HAP-1 (cell line): ENCODE data around the gene PCSK6.
"Not testable (repeated sequence)": the region's sequence is repeated elsewhere in the genome, so short reads cannot be mapped to it uniquely, and the experiment has no call there.

Experiments used
- DNase-seq, 2 experiments: peaks; one replicate each; pipeline ENCODE4 v3.0.0-alpha.2; 2016 to 2020; ENCODE audit warnings: low spot score in 2 of 2
- H3K27me3 ChIP-seq: fragments of 250-450 bp; sonication (Bioruptor Pico); 2 replicates; pipeline ENCODE4 v1.5.1; 2020; ENCODE audit warnings: low read depth, mild to moderate bottlenecking, moderate library complexity
- H3K36me3 ChIP-seq: fragments of 250-450 bp; sonication (Bioruptor Pico); replicated peaks from 2 replicates; pipeline ENCODE4 v1.5.1; 2020; ENCODE audit warnings: mild to moderate bottlenecking
- H3K4me1 ChIP-seq: fragments of 250-450 bp; sonication (Bioruptor Pico); 2 replicates; pipeline ENCODE4 v1.5.1; 2020; ENCODE audit warnings: mild to moderate bottlenecking
- H3K4me3 ChIP-seq: fragments of 250-450 bp; sonication (Bioruptor Pico); 2 replicates; pipeline ENCODE4 v1.5.1; 2020; ENCODE audit warnings: mild to moderate bottlenecking, moderate library complexity
- H3K9me3 ChIP-seq: fragments of 250-450 bp; sonication (Bioruptor Pico); 2 replicates; pipeline ENCODE4 v1.5.1; 2020; ENCODE audit warnings: mild to moderate bottlenecking, moderate library complexity
- in situ Hi-C: fragments of 300-500 bp; cut with MboI; formaldehyde crosslinking; loops from 3 replicates; pipeline ENCODE4 v1.14.3; 2020; ENCODE audit warnings: low sequenced_read_pairs, inconsistent platforms, mixed read lengths

PCSK6 gene

DNA sequence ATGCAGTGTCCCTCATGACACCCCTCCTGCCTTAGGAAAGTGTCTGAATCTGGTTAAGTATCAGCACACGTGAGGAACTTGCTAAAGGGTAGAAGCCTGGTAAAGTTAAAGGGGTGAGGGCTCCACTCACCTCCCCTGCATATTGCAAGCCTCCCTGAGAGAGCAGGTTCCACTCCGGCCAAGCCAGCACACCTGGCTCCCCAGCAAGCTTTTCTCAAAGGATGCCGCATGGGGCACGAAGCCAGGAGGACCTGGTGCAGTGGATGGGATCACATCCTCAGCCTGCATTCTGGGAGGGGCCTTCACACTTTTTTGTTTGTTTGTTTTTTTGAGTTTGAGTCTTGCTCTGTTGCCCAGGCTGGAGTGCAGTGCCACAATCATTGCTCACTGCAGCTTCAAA lies 79.9 kb downstream of the PCSK6 start:
- Histone ChIP-seq H3K9me3 (no peaks in the 10 kb centered on the region), H3K27me3 (no peaks in the 10 kb centered on the region)

DNA sequence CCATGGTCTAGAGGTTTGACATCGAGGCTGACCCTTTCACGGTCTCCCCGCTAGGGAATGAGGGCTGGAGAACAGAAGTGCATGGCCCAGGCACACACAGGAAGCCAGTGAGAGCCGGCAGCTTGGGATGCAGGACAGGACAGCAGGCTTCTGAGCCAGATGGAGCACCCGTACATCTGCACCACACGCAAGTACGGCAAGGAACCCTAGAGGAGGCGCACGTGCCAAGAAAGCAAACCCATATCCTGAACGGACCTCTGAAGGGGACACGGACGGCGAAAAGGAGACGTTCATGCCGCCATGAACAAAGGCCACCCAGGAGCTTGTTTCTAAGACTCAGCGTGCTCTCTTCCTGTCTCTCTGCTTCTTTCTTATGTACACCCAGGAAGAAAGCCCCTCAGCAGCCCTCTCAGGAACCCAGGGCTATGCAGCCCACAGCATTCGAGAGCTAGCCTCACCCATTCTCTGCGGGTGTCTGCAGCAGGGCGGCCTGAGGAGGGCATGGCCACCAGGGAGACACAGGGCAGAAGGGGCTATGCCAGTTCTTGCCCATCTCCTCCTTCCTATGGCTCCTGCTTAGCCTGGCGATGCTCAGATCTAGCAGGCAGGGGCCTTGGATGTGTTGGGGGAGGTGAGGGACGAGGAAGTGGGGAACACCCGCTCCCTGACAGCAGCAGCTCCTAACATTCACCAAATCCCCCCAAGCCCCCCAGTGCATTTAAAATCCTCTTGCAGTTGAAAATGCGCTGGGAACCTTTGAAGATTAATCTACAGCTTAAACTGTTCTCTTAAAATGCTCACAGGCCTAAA lies 81.3 kb downstream of the PCSK6 start:
- in situ Hi-C loops = no loop called here
- DNase-seq = no peak
- H3K4me1 ChIP-seq = no peaks in the 10 kb centered on the region

More for the DNA sequence above, 79.9 kb downstream of the PCSK6 start:
- no peak for DNase-seq
- no peak overlapping the region for H3K4me3 ChIP-seq
- in situ Hi-C loops = no loop called here
- no peaks in the 10 kb centered on the region for H3K36me3 ChIP-seq
- no peaks in the 10 kb centered on the region for H3K4me1 ChIP-seq

DNA sequence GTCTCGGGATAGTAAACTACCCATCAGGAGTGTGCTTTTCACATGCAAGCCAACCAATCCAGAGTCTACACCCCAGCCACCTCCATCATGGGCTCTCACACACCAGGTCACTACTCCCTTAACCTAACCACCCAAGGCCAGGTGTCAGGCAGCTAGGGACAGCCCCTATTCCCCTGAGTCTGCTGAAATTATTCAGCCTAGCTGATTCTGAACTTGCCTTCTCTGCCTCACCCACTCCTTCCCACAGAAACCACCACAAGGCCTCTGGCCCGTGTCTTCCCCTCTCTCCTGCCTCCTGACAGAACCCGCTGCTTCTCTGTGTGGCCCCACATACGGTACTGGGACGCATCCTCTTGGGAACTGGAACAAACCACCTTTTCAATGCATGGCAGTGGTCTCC lies 82.1 kb downstream of the PCSK6 start:
- no peaks in the 10 kb centered on the region for H3K4me1 ChIP-seq
- no peak overlapping the region for H3K4me3 ChIP-seq
- H3K9me3 ChIP-seq = no peaks in the 10 kb centered on the region
- in situ Hi-C loops = no loop called here
- no peak for DNase-seq
- H3K27me3 ChIP-seq = no peaks in the 10 kb centered on the region
- no peaks in the 10 kb centered on the region for H3K36me3 ChIP-seq

More for the DNA sequence above, 81.3 kb downstream of the PCSK6 start:
- H3K4me3 ChIP-seq = no peak overlapping the region
- no peaks in the 10 kb centered on the region for H3K27me3 ChIP-seq
- no peaks in the 10 kb centered on the region for H3K9me3 ChIP-seq
- no peaks in the 10 kb centered on the region for H3K36me3 ChIP-seq

DNA sequence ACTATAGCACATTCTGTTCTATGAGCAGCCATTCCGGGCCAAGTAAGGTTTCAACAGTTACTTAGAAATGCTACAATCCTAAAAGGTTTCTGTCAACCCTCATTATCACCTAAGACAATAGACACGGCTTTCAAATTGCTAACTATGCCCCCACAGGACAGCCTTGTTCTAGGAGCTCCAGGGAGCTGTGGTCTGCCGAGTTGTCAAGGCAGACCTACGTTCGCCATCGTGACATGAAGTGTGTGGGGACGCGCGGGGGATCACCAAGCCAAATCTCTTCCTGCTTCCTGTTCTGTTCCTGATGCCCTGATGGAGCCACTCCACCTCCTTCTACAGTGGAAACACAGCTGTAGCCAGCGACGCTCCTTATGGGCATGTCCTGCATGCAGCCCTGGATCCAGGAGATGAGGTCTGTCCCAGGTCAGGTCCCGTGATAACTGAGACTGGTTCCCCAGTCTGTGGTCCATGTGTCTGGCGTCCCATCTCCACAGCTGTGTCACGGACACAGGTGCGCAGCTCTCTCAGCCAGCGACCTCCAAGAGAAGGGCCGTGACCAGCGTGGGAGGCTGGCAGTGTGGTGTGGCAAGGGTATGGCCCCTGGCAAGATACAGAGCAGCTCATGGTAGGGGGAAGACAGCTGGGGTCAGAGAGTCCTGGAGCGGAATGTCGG lies 82.8 kb downstream of the PCSK6 start:
- Histone ChIP-seq H3K4me1 (no peaks in the 10 kb centered on the region), H3K27me3 (no peaks in the 10 kb centered on the region), H3K9me3 (no peaks in the 10 kb centered on the region), H3K36me3 (no peaks in the 10 kb centered on the region), H3K4me3 (no peak overlapping the region)
- in situ Hi-C loops = no loop called here
- no peak for DNase-seq

DNA sequence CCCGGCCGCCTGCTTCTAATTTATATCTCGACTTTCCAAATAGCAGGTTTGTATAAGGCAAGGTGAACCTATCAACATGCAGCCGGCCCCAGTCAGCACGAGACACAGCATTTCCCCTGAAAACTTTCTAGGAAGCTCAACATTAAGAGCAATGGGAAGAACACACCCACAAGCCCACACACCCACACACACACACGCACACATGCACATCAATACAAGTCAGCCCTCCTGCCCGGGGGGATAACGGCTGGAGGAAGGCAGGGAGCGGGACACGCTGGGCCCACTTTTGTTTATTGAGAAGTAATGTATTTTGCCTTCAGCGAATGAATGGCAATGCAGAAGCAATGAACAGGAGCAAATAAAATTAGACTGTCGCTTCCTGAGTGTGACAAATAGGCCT lies 83.5 kb downstream of the PCSK6 start:
- H3K9me3 ChIP-seq = no peaks in the 10 kb centered on the region
- no peaks in the 10 kb centered on the region for H3K4me1 ChIP-seq
- H3K4me3 ChIP-seq = no peak overlapping the region
- in situ Hi-C loops = no loop called here
- no peaks in the 10 kb centered on the region for H3K27me3 ChIP-seq
- no peaks in the 10 kb centered on the region for H3K36me3 ChIP-seq
- DNase-seq = no peak

DNA sequence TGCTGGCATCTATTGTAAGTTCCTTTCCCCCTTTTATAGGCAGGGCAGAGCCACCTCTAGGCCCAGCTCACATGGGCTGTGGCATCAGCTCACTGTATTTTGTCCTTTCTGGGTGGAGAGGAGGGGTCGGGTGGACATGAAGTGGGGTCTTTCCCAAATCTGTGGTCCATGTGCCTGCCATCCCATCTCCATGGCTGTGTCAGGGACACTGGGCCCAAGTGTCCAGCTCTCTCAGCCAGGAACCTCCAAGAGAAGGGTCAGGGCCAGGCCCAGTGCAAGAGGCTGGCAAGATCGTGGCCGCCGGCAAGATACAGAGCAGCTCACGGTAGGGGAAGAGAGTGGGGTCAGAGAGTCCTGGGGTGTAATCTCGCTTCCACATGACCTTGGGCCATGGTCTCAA lies 85.3 kb downstream of the PCSK6 start:
- Histone ChIP-seq H3K4me1 (no peaks in the 10 kb centered on the region), H3K36me3 (no peaks in the 10 kb centered on the region), H3K4me3 (no peak overlapping the region), H3K27me3 (no peaks in the 10 kb centered on the region), H3K9me3 (no peaks in the 10 kb centered on the region)
- in situ Hi-C loops = no loop called here
- DNase-seq = no peak

DNA sequence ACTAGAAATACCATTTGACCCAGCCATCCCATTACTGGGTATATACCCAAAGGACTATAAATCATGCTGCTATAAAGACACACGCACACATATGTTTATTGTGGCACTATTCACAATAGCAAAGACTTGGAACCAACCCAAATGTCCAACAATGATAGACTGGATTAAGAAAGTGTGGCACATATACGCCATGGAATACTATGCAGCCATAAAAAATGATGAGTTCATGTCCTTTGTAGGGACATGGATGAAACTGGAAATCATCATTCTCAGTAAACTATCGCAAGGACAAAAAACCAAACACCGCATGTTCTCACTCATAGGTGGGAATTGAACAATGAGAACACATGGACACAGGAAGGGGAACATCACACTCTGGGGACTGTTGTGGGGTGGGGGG lies 86.6 kb downstream of the PCSK6 start:
- H3K4me3 ChIP-seq, DNase-seq, H3K4me1 ChIP-seq, H3K27me3 ChIP-seq, H3K36me3 ChIP-seq, H3K9me3 ChIP-seq, in situ Hi-C loops: not testable (repeated sequence)

DNA sequence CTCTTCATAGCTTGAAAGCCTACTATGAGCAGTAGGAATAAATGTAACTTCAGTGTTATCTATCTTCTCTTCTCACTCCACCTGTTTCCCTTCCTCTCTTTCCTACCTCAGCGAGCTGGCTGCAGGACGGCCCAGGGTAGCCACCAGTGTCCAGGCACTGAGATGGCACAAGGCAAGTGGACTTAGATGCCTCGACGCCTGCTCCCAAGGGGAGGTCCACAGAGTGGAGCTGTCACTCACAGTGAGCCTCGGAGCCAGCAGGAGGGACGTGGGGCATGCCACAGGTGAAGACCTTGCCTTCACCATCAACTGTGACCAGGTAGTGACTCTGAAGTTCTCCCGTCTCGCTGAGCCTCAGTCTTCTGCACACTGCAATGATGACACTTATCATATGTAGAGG lies 88.2 kb downstream of the PCSK6 start:
- Histone ChIP-seq H3K27me3 (no peaks in the 10 kb centered on the region), H3K4me1 (no peaks in the 10 kb centered on the region), H3K4me3 (no peak overlapping the region), H3K9me3 (no peaks in the 10 kb centered on the region), H3K36me3 (no peaks in the 10 kb centered on the region)
- in situ Hi-C loops = no loop called here
- no peak for DNase-seq

DNA sequence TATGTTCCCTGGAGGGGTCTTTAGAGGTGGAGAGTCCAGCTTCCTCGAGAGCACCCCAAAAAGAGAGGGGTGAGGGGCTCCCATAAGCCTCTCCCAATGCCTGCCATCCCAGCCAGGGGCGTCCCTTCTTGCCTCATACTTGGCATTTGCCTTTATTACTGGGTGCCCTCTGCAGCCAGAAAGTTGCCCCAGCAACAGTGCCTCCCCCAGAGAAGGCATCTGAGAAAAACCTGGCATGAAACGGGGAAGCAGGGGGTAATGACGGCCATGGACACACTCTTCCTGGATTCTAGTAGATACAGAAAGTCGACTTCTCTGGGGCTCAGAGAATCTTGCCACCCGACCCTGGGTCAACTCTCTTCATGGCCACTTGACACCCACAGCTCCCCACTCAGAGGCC lies 90.1 kb downstream of the PCSK6 start:
- Histone ChIP-seq H3K4me3 (no peak overlapping the region), H3K36me3 (no peaks in the 10 kb centered on the region), H3K27me3 (no peaks in the 10 kb centered on the region), H3K4me1 (no peaks in the 10 kb centered on the region), H3K9me3 (no peaks in the 10 kb centered on the region)
- DNase-seq = no peak
- in situ Hi-C loops = no loop called here

DNA sequence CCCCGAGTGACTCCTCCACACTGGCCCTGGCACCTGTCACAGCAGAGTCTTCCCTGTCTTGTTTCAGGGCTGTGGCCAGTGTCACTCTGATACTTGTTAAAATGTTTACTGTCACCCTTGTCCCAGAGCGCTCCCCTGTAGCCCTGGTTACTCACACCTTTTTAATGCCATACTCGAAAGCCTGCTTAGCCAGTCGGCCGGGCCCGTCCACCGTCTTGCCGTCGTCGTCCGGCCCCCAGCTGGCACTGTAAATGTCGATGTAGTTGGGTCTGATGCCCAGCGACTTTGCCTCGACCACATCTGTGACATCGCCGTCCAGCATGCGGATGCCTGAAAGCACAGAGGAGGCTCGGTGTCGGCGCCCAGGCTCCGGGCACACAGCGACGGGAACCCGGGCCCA lies 91.3 kb downstream of the PCSK6 start:
- in situ Hi-C loops = no loop called here

DNA sequence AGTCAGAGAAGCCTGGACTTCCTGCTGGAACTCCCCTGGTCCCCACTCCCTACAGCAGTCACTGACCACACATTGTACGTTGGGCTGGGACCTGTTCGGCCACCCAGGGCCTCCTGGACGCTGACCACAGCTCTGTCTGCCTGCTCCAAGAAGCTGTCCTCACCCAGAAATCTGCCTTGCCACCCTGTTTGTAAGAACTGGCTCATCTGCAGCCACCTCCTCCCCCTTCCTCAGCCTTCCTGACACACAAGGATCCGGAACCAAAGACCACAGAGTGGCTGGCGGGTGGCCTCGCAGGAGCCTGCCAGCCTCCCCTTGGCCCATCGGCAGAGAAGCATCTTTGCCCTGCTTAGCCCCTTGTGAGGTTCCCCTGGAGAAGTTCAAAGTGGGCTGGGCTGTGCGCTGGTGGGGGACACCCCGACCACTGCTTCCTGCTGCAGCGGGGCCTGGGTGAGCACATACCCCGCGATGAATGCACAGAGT lies 91.9 kb downstream of the PCSK6 start:
- in situ Hi-C loops = no loop called here
- DNase-seq = peak in 1 of 2 experiments; percentile 4
- H3K4me3 ChIP-seq = no peak overlapping the region
- no peaks in the 10 kb centered on the region for H3K27me3 ChIP-seq
- no peaks in the 10 kb centered on the region for H3K36me3 ChIP-seq
- no peaks in the 10 kb centered on the region for H3K9me3 ChIP-seq
- no peaks in the 10 kb centered on the region for H3K4me1 ChIP-seq

More for the DNA sequence above, 91.3 kb downstream of the PCSK6 start:
- no peaks in the 10 kb centered on the region for H3K4me1 ChIP-seq
- H3K9me3 ChIP-seq = no peaks in the 10 kb centered on the region
- H3K36me3 ChIP-seq = no peaks in the 10 kb centered on the region
- no peak overlapping the region for H3K4me3 ChIP-seq
- no peaks in the 10 kb centered on the region for H3K27me3 ChIP-seq
- DNase-seq = no peak

DNA sequence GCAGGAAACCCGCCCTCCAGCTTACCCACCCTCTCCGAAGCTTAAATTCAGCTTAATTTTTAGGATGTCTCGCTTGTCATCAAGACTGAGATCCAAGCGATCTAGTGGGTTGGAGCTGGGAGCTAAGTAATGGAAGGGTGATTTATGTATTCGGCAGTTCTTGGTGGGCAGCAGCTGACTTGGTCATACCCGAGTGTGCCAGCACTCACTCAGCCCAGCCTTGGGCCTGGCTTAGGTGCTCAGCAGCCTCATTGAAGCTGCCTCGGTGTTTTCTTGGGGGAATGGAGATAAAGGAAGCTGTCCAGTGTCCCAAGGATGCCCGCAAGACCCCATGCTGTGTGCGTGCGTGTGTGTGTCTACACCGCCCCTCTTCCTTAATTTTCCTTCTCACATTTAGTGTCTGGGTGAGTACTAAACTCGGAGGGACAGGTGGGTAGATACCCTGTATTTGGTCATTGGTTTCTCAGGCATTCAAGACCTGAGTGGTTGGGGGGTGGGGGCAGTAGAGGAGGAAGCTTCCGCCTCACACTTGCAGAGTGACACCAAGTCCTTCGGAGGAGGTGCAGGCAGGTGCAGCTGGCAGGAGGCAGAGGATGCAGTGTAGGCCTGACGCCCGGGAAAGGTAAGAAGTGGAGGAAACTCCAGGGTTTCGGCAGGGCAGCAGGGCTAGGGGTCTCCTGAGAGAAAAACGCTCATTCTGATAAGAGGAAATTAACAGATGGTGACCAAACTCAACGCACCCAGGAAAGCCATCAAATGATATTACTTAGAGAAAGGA lies 92.8 kb downstream of the PCSK6 start:
- H3K9me3 ChIP-seq = no peaks in the 10 kb centered on the region
- no peaks in the 10 kb centered on the region for H3K36me3 ChIP-seq
- peak in 1 of 2 experiments; percentile 3 for DNase-seq
- in situ Hi-C loops = no loop called here
- no peaks in the 10 kb centered on the region for H3K27me3 ChIP-seq
- H3K4me3 ChIP-seq = no peak overlapping the region
- no peaks in the 10 kb centered on the region for H3K4me1 ChIP-seq

DNA sequence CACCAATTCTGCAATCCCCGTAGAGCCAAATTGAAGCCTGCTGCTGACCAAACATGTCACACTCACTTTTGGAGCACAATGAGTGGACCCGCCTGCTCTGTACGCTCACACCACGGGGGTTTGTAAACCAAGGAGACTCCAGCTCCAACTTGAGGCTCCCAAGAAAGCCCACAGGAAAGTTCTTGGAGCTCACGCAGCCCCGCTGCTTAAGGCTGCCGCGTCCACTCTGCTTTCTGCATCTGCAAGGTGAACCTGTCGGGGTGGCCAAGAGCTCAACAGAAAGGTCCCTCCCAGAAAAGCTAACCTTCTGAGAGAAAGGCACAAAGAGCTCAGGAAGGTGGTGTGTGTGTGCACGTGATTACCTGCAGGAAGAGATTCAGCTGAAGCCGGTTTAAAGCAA lies 94.9 kb downstream of the PCSK6 start:
- DNase-seq = no peak
- no peaks in the 10 kb centered on the region for H3K4me1 ChIP-seq
- no peaks in the 10 kb centered on the region for H3K36me3 ChIP-seq
- no peaks in the 10 kb centered on the region for H3K27me3 ChIP-seq
- H3K4me3 ChIP-seq = no peak overlapping the region
- in situ Hi-C loops = no loop called here
- no peaks in the 10 kb centered on the region for H3K9me3 ChIP-seq
